Endothelial cell of umbilical vein (primary cell): ENCODE data around the gene MBD6. TPM values are rescaled to one million over a fixed set of nuclear protein-coding genes. Genes with fewer than 3 reads are reported as not detected.

Experiments
- BruUV-seq: library from RNA; stranded (reverse); fragments of 400-500 nt; replicated peaks from 2 replicates; lab custom pipeline; 2021; lab: Mats Ljungman, UMichigan
- CTCF ChIA-PET: fragments of 300-600, 350-600 bp; sonication (Branson Sonifier 250); formaldehyde crosslinking; loops from one replicate; lab custom pipeline; 2021; ENCODE audit warnings: antibody characterized with exemption, inconsistent platforms; lab: Charles Lee
- POLR2A ChIA-PET: fragments of 300-600, 350-600 bp; sonication (Branson Sonifier 250); formaldehyde crosslinking; loops from one replicate; lab custom pipeline; 2021; ENCODE audit warnings: antibody characterized with exemption, inconsistent platforms; lab: Charles Lee
- DNase-seq: peaks from one replicate; pipeline ENCODE4 v3.0.0-alpha.2; 2011; ENCODE audit warnings: low read depth, low spot score
- FAIRE-seq: peaks from 2 replicates; lab custom pipeline; 2011; peaks lifted over from hg19 to GRCh38; lab: Jason Lieb, UNC
- H2AFZ ChIP-seq: 2 replicates; pipeline ENCODE4 v1.6.0; 2012; ENCODE audit warnings: low read depth, low read length, control low read depth, inconsistent platforms
- H3K27ac ChIP-seq: 2 replicates; pipeline ENCODE4 v1.5.1; 2011; ENCODE audit warnings: low read depth, mild to moderate bottlenecking, control low read depth, low read length, moderate library complexity; ENCODE audit not compliant: insufficient read depth
- H3K27me3 ChIP-seq, 2 experiments: 2 replicates each; pipeline versions ENCODE4 v1.6.0 to v1.6.1; 2011; ENCODE audit warnings: low read length in 2 of 2, mixed read lengths in 1 of 2; ENCODE audit not compliant: control insufficient read depth in 2 of 2, insufficient read depth in 2 of 2
- H3K36me3 ChIP-seq, 2 experiments: 2 replicates in 1 of 2; 3 replicates in 1 of 2; pipeline ENCODE4 v1.5.1; 2011; ENCODE audit warnings: low read length in 2 of 2, mild to moderate bottlenecking in 1 of 2, moderate library complexity in 1 of 2; ENCODE audit not compliant: control insufficient read depth in 2 of 2, insufficient read depth in 2 of 2; ENCODE audit errors: extremely low read depth in 1 of 2
- H3K4me1 ChIP-seq: 3 replicates; pipeline ENCODE4 v1.5.1; 2011; ENCODE audit warnings: mild to moderate bottlenecking, low read length; ENCODE audit not compliant: control insufficient read depth, insufficient read depth; ENCODE audit errors: extremely low read depth
- H3K4me2 ChIP-seq: 2 replicates; pipeline ENCODE4 v1.6.1; 2011; ENCODE audit warnings: low read length, control low read depth, mixed read lengths; ENCODE audit not compliant: insufficient read depth
- H3K4me3 ChIP-seq, 3 experiments: fragments of 200-600 bp in 1 of 3; sonication (generic), shearing (Covaris generic) in 1 of 3; replicated peaks in 1 of 3; 2 replicates each; pipeline ENCODE4 v1.5.1; 2011 to 2016; ENCODE audit warnings: control low read depth in 3 of 3, low read length in 3 of 3, mild to moderate bottlenecking in 2 of 3, inconsistent platforms in 1 of 3, low read depth in 1 of 3, moderate library complexity in 1 of 3; ENCODE audit not compliant: insufficient read depth in 1 of 3
- H3K79me2 ChIP-seq: 2 replicates; pipeline ENCODE4 v1.6.0; 2012; ENCODE audit warnings: low read length, inconsistent platforms; ENCODE audit not compliant: control insufficient read depth, insufficient read depth
- H3K9ac ChIP-seq: replicated peaks from 2 replicates; pipeline ENCODE3; 2011; ENCODE audit warnings: low read length, control low read depth; ENCODE audit not compliant: insufficient read depth; ENCODE audit errors: extremely low read depth
- H3K9me1 ChIP-seq: replicated peaks from 3 replicates; pipeline ENCODE4 v1.6.0; 2011; ENCODE audit warnings: mild to moderate bottlenecking, low read length; ENCODE audit not compliant: control insufficient read depth, insufficient read depth; ENCODE audit errors: extremely low read depth
- H3K9me3 ChIP-seq: replicated peaks from 2 replicates; pipeline ENCODE4 v1.5.1; 2012; ENCODE audit warnings: low read length, inconsistent platforms; ENCODE audit not compliant: control insufficient read depth, insufficient read depth
- H4K20me1 ChIP-seq: replicated peaks from 2 replicates; pipeline ENCODE3; 2011; ENCODE audit warnings: mild to moderate bottlenecking, low read length; ENCODE audit not compliant: control insufficient read depth, insufficient read depth; ENCODE audit errors: extremely low read depth
- CTCF ChIP-seq, 2 donors: IDR thresholded peaks; 1 replicate in 1 of 2; 2 replicates in 1 of 2; pipeline ENCODE4 v1.5.1; 2011; ENCODE audit warnings: low read length in 2 of 2, mild to moderate bottlenecking in 2 of 2, moderate library complexity in 2 of 2, control low read depth in 1 of 2, inconsistent platforms in 1 of 2, low read depth in 1 of 2; ENCODE audit not compliant: insufficient read depth in 1 of 2; ENCODE audit errors: extremely low read depth in 1 of 2
- EZH2 ChIP-seq: IDR thresholded peaks from 2 replicates; pipeline ENCODE4 v1.6.1; 2012; ENCODE audit warnings: borderline replicate concordance, low read depth, mild to moderate bottlenecking, moderate library complexity, low read length, inconsistent platforms; ENCODE audit not compliant: severe bottlenecking
- FOS ChIP-seq: IDR thresholded peaks from 2 replicates; pipeline ENCODE4 v1.6.1; 2011; ENCODE audit warnings: mild to moderate bottlenecking, low read length, moderate library complexity, borderline replicate concordance; ENCODE audit not compliant: insufficient read depth
- GATA2 ChIP-seq: IDR thresholded peaks from 2 replicates; pipeline ENCODE4 v1.7.0; 2011; ENCODE audit warnings: low read depth, mild to moderate bottlenecking, moderate library complexity, mixed read lengths, low read length; ENCODE audit not compliant: insufficient read length, insufficient read depth
- JUN ChIP-seq: IDR thresholded peaks from 2 replicates; pipeline ENCODE4 v1.6.1; 2011; ENCODE audit warnings: borderline replicate concordance, low read depth; ENCODE audit not compliant: insufficient read length, insufficient read depth
- MAX ChIP-seq: IDR thresholded peaks from 2 replicates; pipeline ENCODE4 v1.6.1; 2011; ENCODE audit not compliant: insufficient read depth, insufficient read length
- MYC ChIP-seq: IDR thresholded peaks from one replicate; pipeline ENCODE4 v1.6.1; 2011; ENCODE audit warnings: mild to moderate bottlenecking, low read depth, low read length
- POLR2A ChIP-seq: IDR thresholded peaks from 2 replicates; pipeline ENCODE4 v1.6.1; 2012; ENCODE audit warnings: low read depth, mild to moderate bottlenecking, control low read depth, low read length
- POLR2AphosphoS5 ChIP-seq: IDR thresholded peaks from 2 replicates; pipeline ENCODE4 v1.6.1; 2012; ENCODE audit warnings: low read depth, mild to moderate bottlenecking, control low read depth, low read length, moderate library complexity; ENCODE audit not compliant: insufficient read depth
- dilution Hi-C: fragments of 300-500 bp; cut with MboI; formaldehyde crosslinking; loops from one replicate; pipeline ENCODE4 v1.15.0; 2019; ENCODE audit warnings: low sequenced_read_pairs; ENCODE audit not compliant: extremely low pct_ligation_motif_present
- intact Hi-C: fragments of 100-400 bp; cut with micrococcal nuclease; formaldehyde crosslinking; loops from one replicate; pipeline ENCODE4 v1.10.0; 2022
- polyA plus RNA-seq, 4 experiments: library from polyadenylated mRNA; depleted of rRNA in 3 of 4; stranded (reverse) in 3 of 4; unstranded in 1 of 4; fragments of >200 nt; gene quantifications; 2 replicates each; pipeline versions ENCODE4 v1.2.1 to v1.2.3, GENCODE V29; 2011 to 2012; ENCODE audit warnings: missing spikeins in 1 of 4
- total RNA-seq: library from RNA; stranded (reverse); gene quantifications from 2 replicates; pipeline ENCODE4 v1.2.3, GENCODE V29; 2021

MBD6 gene
- total and polyA plus RNA-seq, 2 donors (not counting 3 experiments of a cell fraction or from before 2014, with no cell fraction given) = 10.6 to 95.2 TPM

- Histone ChIP-seq H3K27me3 (no peaks in the 10 kb centered on the region), H3K79me2 (peaks cover 43% of the 10 kb centered on the region), H3K4me3 (no peak overlapping the region), H3K4me2 (peak overlapping the region; percentile 44), H3K9me1 (no peaks in the 10 kb centered on the region), H2AFZ (peak overlapping the region; percentile 6), H3K36me3 (peaks cover 3 to 23% of the 10 kb centered on the region in 2 experiments), H3K4me1 (peaks cover 47% of the 10 kb centered on the region), H3K9me3 (no peaks in the 10 kb centered on the region), H3K27ac (peak overlapping the region; percentile 70), H4K20me1 (no peaks in the 10 kb centered on the region), H3K9ac (peak overlapping the region; percentile 44)
- DNase-seq (no peak), FAIRE-seq (no peak)
- BruUV-seq = no TSS peak
- dilution Hi-C loops (no loop called here), intact Hi-C loops (loop anchor here (5.0 kb wide), 1 partner anchor 34 kb away; the partner anchor contains the start of gene MARS1)
- TF ChIP-seq CTCF (IDR thresholded peaks at IDR 0.05; ENCODE audit: extremely low read depth in 1 of 2, insufficient read depth in 1 of 2, low read depth in 1 of 2, low read length in 2 of 2) (no peak), MYC (no peak), GATA2 (no peak), MAX (no peak), POLR2A (no peak), EZH2 (no peak), JUN (no peak), POLR2AphosphoS5 (no peak), FOS (no peak)
- ChIA-PET POLR2A (no interaction called here), CTCF (interaction anchor here (1.2 kb wide), 1 partner anchor 63 kb away, joined by 5 read pairs; no protein-coding TSS in a partner anchor)
These were observed 1.1 kb upstream of the MBD6 start for GRCh38 chr12:57521525-57522010.
